ENCODE data around the gene KLHDC7A.

Gene KLHDC7A

DNA sequence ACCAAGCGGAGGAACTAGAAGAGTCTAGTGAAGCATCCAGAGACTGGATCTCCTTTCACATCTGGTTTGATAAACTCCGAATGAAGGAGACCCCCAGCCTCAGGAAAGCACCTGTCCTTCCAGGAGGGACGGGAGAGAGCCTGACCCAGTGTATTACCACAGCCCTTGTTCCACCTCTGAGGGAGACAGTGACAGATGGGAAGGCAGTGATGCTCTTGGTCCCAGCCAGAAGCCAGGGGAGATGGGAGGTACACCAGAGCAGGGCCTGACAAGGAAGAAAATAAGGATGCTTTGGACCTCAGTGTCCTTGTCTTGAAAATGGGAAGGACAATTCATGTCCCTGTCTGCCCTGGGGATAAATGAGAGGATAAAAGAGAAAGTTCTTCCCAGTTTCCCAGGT lies 3.5 kb downstream of the KLHDC7A start:
- H3K9me3 Mint-ChIP-seq: no peaks in the 10 kb centered on the region
- peaks cover 5% of the 10 kb centered on the region for H3K4me1 Mint-ChIP-seq (ENCODE audit: low read depth)
- H3K36me3 Mint-ChIP-seq (ENCODE audit: low read depth): no peaks in the 10 kb centered on the region
- H3K27me3 Mint-ChIP-seq (ENCODE audit: low read depth): no peaks in the 10 kb centered on the region
- no peak overlapping the region for H3K4me3 Mint-ChIP-seq
- no peak overlapping the region for H3K27ac Mint-ChIP-seq

DNA sequence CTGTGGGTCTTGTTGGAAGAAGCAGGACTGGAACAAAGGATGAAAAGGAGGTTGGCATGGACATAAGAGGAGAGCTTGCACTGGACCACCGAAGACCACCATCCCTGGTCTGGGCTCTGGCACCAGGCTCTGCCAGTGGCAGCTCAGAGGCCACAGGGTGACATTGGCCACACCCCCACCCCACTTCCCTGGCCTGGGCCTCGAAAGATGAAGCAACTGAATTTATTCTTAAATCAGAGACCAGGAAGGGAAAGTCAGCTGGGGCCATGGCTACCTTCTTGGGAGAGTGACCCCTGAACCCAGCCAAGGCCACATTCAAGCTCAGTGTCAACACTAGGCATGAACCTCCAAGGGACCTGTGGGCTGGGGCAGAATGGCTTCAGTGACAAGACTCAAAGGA lies 4.0 kb downstream of the KLHDC7A start:
- Mint-ChIP-seq H3K4me3 (no peak overlapping the region), H3K27me3 (ENCODE audit: low read depth) (no peaks in the 10 kb centered on the region), H3K36me3 (ENCODE audit: low read depth) (no peaks in the 10 kb centered on the region), H3K9me3 (no peaks in the 10 kb centered on the region), H3K27ac (no peak overlapping the region), H3K4me1 (ENCODE audit: low read depth) (peaks cover 1% of the 10 kb centered on the region)

DNA sequence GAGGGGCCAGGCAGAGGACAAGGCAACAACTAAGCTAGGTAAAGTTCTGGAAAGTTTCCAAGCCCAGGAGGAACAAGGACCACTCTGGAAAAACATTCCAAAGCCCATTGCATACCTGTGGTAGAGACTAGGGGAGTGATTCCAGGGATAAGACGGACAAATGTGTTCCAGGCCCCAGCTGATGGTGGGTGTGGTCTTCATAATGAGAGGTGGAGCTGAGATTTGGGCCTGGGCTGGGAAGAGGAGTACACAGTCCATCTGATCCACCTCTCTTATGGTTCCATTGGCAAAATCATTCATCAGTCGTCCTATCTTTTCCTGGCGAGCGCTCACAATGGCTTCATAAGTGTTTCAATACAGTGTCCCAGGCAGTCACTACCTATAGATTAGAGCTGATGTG lies 4.5 kb downstream of the KLHDC7A start:
- H3K36me3 Mint-ChIP-seq (ENCODE audit: low read depth): no peaks in the 10 kb centered on the region

DNA sequence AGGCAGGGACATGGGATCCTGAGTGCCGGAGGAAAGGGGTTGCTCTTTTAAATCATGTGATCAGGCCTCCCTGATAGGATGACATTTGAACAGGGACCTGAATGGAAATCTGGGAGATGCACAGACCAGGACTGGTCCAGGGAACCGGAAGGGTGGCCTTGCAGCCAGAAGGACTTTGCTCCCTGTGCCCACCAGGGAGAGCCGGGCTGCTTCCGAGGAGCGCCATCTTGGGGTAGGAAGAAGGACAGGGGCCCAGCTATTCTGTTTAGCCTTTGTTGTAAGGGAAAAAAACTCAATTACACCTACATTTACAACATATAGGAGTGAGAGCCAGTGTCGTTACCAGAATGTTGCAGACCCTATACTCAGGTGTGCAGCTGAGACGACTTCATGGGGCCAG lies 5.5 kb downstream of the KLHDC7A start:
- no peak overlapping the region for H3K27ac Mint-ChIP-seq
- no peaks in the 10 kb centered on the region for H3K36me3 Mint-ChIP-seq (ENCODE audit: low read depth)
- no peaks in the 10 kb centered on the region for H3K4me1 Mint-ChIP-seq (ENCODE audit: low read depth)
- no peaks in the 10 kb centered on the region for H3K9me3 Mint-ChIP-seq
- H3K4me3 Mint-ChIP-seq: no peak overlapping the region
- H3K27me3 Mint-ChIP-seq (ENCODE audit: low read depth): no peaks in the 10 kb centered on the region

More for the DNA sequence above, 4.5 kb downstream of the KLHDC7A start:
- Mint-ChIP-seq H3K27me3 (ENCODE audit: low read depth) (no peaks in the 10 kb centered on the region), H3K4me3 (no peak overlapping the region), H3K4me1 (ENCODE audit: low read depth) (no peaks in the 10 kb centered on the region), H3K27ac (no peak overlapping the region), H3K9me3 (no peaks in the 10 kb centered on the region)

DNA sequence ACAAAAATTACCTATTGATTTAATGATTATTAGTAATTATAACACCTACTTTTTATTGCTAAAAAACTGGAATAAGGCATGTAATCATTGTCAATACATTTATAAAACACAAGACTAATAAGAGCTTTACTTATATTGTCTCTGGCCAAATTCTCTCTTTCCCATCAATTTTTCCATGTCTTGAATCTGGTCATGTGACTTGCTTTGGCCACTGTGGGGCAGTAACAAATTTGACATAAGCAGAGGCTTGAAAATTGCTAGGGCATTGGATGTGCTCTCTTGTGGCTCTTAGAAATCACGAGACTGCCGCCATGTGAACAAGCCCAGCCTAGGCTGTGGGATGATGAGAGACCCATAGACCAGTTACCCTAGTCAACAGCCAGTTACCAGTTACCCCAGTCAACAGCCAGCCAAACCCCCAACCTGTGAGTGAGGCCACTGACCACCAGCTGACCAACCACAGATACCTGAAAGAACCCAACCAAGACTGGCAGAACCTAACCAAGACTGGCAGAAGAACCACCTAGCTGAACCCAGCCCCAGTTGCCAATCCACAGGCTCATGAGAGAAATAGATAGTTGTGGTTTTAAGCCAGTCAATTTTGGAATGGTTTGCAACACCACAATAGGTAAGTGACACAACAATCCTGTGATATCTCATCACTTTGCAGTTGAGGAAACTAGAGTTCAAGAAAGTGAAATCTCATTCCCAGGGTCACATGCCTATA lies 8.8 kb downstream of the KLHDC7A start:
- no peak overlapping the region for H3K4me3 Mint-ChIP-seq
- H3K27me3 Mint-ChIP-seq (ENCODE audit: low read depth): no peaks in the 10 kb centered on the region
- no peaks in the 10 kb centered on the region for H3K9me3 Mint-ChIP-seq
- no peaks in the 10 kb centered on the region for H3K4me1 Mint-ChIP-seq (ENCODE audit: low read depth)
- H3K36me3 Mint-ChIP-seq (ENCODE audit: low read depth): no peaks in the 10 kb centered on the region
- H3K27ac Mint-ChIP-seq: no peak overlapping the region

DNA sequence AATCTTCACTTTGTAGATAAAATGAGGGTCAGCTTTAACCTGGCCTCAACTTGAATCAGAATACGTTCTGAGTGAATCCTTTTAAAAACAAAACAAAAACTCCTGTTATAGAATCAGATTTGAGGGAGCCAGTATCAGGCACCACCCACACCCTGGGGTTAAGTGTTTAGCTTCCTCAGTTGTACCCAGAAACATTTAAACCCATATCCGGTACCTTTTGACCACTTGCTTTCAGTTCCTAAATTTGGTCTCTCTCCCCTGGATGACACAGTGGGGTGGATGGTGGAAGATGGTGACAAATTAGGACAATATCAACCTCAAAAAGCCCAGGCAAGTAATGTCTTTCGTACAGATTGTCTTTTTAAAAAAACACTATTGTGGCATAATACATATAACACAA lies 10.4 kb downstream of the KLHDC7A start:
- Mint-ChIP-seq H3K27me3 (ENCODE audit: low read depth) (no peaks in the 10 kb centered on the region), H3K4me3 (no peak overlapping the region), H3K9me3 (no peaks in the 10 kb centered on the region), H3K36me3 (ENCODE audit: low read depth) (no peaks in the 10 kb centered on the region), H3K27ac (no peak overlapping the region), H3K4me1 (ENCODE audit: low read depth) (no peaks in the 10 kb centered on the region)

DNA sequence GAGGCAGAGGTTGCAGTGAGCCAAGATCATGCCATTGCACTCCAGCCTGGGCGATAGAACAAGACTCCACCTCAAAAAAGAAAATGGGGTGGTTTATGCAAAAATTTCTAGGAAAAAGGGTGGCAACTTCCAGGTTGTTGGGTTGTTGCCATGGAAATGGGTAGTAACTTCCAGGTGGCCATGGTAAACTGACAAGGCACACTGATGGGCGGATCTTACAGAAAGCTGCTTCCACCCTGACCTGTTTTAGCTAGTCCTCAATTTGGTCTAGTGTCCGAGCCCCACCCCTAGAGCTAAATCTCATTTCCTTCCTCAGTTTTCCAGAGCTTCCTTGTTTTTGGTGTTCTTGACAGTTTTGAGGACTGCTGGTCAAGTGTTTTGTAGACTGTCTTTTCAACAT lies 13.6 kb downstream of the KLHDC7A start:
- Mint-ChIP-seq H3K9me3 (no peaks in the 10 kb centered on the region), H3K27me3 (ENCODE audit: low read depth) (peaks cover 10% of the 10 kb centered on the region), H3K27ac (no peak overlapping the region), H3K36me3 (ENCODE audit: low read depth) (no peaks in the 10 kb centered on the region), H3K4me1 (ENCODE audit: low read depth) (no peaks in the 10 kb centered on the region), H3K4me3 (no peak overlapping the region)

DNA sequence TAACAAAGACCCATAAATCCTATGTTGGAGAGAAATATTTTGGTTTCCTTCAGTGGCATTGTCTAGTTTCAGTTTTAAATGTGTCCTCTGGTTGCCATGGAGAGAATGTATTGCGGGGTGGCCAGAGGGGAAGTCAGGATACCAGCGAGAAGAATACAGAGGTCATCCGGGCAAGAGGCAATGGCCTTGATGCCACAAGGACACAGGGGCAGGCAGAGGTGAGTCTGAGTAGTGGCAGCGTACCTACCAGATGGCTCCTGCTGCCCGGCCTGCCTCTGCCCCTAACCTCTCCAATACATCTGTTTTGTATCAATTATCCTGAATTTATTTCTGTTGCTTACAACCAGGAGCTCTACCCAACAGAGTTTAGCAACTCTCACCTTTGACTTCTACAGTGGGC lies 14.9 kb downstream of the KLHDC7A start:
- Mint-ChIP-seq H3K36me3 (ENCODE audit: low read depth) (no peaks in the 10 kb centered on the region), H3K27ac (no peak overlapping the region), H3K4me3 (no peak overlapping the region), H3K27me3 (ENCODE audit: low read depth) (peaks cover 10% of the 10 kb centered on the region), H3K9me3 (no peaks in the 10 kb centered on the region), H3K4me1 (ENCODE audit: low read depth) (no peaks in the 10 kb centered on the region)

DNA sequence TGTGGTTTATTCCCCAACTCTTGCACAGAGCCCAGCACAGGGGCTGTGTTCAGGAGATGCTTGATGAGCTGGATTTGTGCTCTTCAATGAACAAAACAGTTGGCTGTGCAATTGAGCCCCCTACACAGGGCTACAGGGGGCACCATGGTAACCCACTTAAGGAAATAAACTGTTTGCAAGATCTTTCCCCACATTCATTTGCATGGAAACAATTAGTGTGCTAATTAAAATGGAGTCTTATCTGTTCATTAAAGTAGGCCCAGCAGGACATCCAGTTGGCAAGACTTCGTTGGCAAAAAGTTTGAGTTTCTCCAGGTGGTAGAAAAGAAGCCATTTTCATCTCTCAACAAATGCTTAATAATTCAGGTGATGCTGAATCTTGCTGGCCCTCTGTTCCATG lies 15.3 kb downstream of the KLHDC7A start:
- Mint-ChIP-seq H3K4me3 (no peak overlapping the region), H3K36me3 (ENCODE audit: low read depth) (no peaks in the 10 kb centered on the region), H3K4me1 (ENCODE audit: low read depth) (no peaks in the 10 kb centered on the region), H3K9me3 (no peaks in the 10 kb centered on the region), H3K27me3 (ENCODE audit: low read depth) (peaks cover 10% of the 10 kb centered on the region), H3K27ac (no peak overlapping the region)

DNA sequence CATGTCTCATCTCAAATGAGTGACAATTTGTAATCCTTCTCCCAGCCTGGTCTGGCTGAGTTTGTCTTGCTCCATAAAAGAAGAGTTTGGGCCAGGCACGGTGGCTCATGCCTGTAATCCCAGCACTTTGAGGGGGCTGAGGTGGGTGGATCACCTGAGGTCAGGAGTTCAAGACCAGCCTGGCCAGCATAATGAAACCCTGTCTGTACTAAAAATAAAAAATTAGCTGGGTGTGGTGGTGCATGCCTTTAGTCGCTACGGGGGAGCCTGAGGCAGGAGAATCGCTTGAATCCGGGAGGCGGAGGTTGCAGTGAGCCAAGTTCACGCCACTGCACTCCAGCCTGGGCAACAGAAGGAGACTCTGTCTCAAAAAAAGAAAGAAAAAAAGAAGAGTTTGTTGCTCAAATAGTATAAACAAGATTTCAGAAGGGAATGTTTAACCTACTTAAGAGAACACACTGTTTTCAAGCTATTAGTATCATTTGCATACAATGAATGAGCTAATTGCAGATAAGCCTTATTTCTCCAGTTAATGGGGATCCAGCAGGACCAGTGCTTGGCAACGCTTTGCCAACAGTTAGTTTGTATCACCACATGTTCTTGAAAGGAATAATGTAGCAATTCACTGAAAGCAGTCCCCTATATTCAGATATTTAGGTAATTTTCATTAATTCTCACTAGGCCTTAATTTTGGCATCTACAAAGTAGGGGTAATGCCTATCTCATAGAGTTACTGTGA lies 15.9 kb downstream of the KLHDC7A start:
- Mint-ChIP-seq H3K4me1 (ENCODE audit: low read depth) (no peaks in the 10 kb centered on the region), H3K4me3 (no peak overlapping the region), H3K27ac (no peak overlapping the region), H3K27me3 (ENCODE audit: low read depth) (peaks cover 10% of the 10 kb centered on the region), H3K36me3 (ENCODE audit: low read depth) (no peaks in the 10 kb centered on the region), H3K9me3 (no peaks in the 10 kb centered on the region)

DNA sequence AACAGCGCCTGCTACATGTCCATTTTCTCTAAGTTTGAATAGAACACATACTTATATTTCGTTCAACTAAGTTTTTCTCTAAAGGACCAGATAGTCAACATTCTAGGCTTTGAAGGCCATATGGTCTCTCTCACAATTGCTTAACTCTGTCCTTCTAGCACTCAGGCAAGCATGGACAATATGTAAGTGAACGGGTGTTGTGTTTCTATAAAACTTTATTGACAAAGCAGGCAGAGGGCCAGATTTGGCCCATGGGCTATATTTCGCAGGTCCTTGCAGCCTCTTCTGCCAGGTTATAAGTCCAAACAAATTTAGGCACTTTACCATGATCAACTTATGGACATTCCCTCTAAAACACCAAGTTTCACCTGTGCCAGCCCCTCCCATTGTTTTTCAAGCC lies 21.1 kb downstream of the KLHDC7A start:
- H3K4me1 Mint-ChIP-seq (ENCODE audit: low read depth): no peaks in the 10 kb centered on the region
- H3K27ac Mint-ChIP-seq: no peak overlapping the region
- H3K4me3 Mint-ChIP-seq: no peak overlapping the region
- peaks cover 10% of the 10 kb centered on the region for H3K27me3 Mint-ChIP-seq (ENCODE audit: low read depth)
- no peaks in the 10 kb centered on the region for H3K36me3 Mint-ChIP-seq (ENCODE audit: low read depth)
- no peaks in the 10 kb centered on the region for H3K9me3 Mint-ChIP-seq

DNA sequence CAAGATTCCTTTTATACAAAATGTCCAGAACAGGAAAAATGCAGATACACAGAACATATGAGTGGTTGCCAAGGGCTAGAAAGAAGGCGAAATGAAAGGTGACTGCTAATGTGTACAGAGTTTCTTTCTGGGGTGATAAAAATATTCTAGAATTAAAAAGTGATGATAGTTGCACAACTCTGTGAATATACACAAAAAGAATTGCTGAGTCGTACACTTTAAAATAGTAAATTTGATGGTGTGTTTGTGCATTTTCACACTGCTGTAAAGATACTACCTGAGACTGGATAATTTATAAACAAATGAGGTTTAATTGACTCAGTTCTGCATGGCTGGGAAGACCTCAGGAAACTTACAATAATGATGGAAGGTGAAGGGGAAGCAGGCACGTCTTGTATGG lies 23.9 kb downstream of the KLHDC7A start:
- H3K4me1 Mint-ChIP-seq (ENCODE audit: low read depth): no peaks in the 10 kb centered on the region
- no peaks in the 10 kb centered on the region for H3K9me3 Mint-ChIP-seq
- H3K27me3 Mint-ChIP-seq (ENCODE audit: low read depth): no peaks in the 10 kb centered on the region
- no peak overlapping the region for H3K27ac Mint-ChIP-seq
- H3K36me3 Mint-ChIP-seq (ENCODE audit: low read depth): no peaks in the 10 kb centered on the region
- H3K4me3 Mint-ChIP-seq: no peak overlapping the region

DNA sequence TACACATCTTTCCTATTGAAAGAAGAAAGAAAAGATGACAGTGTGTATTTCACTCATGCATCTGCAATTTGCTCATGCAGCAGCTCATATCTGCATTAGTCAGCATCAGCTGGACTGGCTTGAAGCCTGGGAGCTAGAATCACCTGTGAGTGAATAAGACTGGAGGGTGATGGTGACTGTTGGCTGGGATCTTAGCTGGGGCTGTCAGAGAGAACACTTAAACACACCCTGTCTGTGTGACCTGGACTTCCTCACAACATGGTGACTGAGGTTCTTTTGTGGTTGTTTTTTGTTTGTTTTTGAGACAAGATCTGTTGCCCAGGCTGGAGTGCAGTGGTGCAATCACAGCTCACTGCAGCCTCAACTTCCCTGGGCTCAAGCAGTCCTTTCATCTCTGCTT lies 24.9 kb downstream of the KLHDC7A start:
- Mint-ChIP-seq H3K27ac (no peak overlapping the region), H3K36me3 (ENCODE audit: low read depth) (no peaks in the 10 kb centered on the region), H3K27me3 (ENCODE audit: low read depth) (no peaks in the 10 kb centered on the region), H3K4me1 (ENCODE audit: low read depth) (no peaks in the 10 kb centered on the region), H3K9me3 (no peaks in the 10 kb centered on the region), H3K4me3 (no peak overlapping the region)

DNA sequence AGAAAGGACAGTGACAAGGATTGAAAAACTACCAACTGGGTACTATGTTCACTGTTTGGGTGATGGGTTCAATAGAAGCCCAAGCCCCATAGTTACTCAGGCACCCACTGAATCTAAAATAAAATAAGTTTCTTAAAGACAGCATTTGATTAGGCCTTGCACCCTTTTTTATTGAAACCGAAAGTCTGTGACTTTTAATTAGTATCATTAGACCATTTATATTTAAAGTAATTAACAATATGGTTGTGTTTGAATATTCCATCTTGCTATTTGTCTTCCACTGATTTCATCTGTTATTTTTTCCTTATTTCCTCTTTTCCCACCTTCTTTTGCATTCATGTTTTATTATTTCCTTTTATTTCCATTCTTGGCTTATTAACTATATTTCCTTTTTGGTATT lies 27.4 kb downstream of the KLHDC7A start:
- no peaks in the 10 kb centered on the region for H3K4me1 Mint-ChIP-seq (ENCODE audit: low read depth)
- peaks cover 3% of the 10 kb centered on the region for H3K9me3 Mint-ChIP-seq
- H3K27me3 Mint-ChIP-seq (ENCODE audit: low read depth): no peaks in the 10 kb centered on the region
- H3K27ac Mint-ChIP-seq: no peak overlapping the region
- no peak overlapping the region for H3K4me3 Mint-ChIP-seq
- H3K36me3 Mint-ChIP-seq (ENCODE audit: low read depth): no peaks in the 10 kb centered on the region

DNA sequence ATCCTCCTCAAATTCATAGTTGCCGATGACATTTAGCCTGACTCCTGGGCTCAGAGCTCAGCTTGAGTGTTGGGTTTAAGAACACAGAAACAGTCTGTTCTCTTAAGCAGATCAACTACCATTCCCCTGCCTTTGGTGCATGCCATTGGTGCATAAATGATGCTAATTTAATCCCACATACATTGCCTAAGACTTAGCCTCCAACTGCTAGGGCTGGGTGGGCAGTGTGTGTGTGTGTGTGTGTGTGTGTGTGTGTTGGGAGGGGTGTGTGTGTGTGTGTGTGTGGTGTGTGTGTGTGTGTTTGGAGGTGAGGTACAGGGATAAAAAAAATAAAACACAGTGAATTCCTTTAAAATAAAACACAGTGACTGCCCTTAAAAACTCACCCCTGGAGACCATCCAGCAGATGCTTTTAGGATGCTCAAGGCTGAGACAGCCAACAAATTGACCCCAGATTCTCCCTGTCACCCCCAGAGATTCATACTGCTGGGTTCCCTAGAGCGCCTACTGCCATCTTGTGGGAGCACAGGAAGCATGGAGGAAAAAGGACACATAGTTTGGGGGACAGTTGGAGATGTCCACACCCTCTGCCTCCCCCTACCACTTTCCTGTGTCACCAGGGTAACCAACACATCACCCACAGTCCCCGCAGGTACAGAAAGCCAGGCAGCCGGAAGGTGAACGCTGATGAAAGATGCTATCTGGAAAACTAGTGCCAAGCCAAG lies 30.6 kb downstream of the KLHDC7A start:
- Mint-ChIP-seq H3K4me3 (no peak overlapping the region), H3K27me3 (ENCODE audit: low read depth) (no peaks in the 10 kb centered on the region), H3K36me3 (ENCODE audit: low read depth) (peaks cover 1% of the 10 kb centered on the region), H3K4me1 (ENCODE audit: low read depth) (no peaks in the 10 kb centered on the region), H3K27ac (no peak overlapping the region), H3K9me3 (peaks cover 19% of the 10 kb centered on the region)
